ENCODE measurements around the gene TBC1D24.

GRCh38 chr16:2528161-2529060 is 53.5 kb downstream of the TBC1D24 start:
- TF ChIP-seq CTCF (IDR thresholded peaks at IDR 0.05) (no peak), ZFX (IDR thresholded peaks at IDR 0.05; ENCODE audit: borderline replicate concordance) (no peak)

Measured in 22Rv1 (cell line).